Left lung (tissue), 10 donors: ENCODE data around the gene SLC6A11. TPM values are rescaled to one million over a fixed set of nuclear protein-coding genes. Genes with fewer than 3 reads are reported as not detected.

Experiments
- ATAC-seq: fragments of 200-7000 bp; cut with Tn5 transposase; one replicate; pipeline ENCODE4 v1.9.1; 2020; ENCODE audit warnings: moderate library complexity
- DNase-seq, 4 donors: peaks; one replicate each; pipeline ENCODE4 v3.0.0-alpha.2; 2013 to 2020
- H3K27ac ChIP-seq, 2 donors: fragments of 200-600 bp; sonication (generic) in 1 of 2; one replicate each; pipeline versions ENCODE4 v1.5.0 to v1.8.0; 2020 to 2021
- H3K27me3 ChIP-seq, 2 donors: fragments of 200-600 bp; sonication (generic) in 1 of 2; one replicate each; pipeline versions ENCODE4 v1.5.0 to v1.8.0; 2020 to 2021
- H3K36me3 ChIP-seq, 2 donors: fragments of 200-600 bp; sonication (generic) in 1 of 2; one replicate each; pipeline versions ENCODE4 v1.5.0 to v1.8.0; 2020 to 2021
- H3K4me1 ChIP-seq, 2 donors: fragments of 200-600 bp; one replicate each; pipeline ENCODE4 v1.8.0; 2021
- H3K4me3 ChIP-seq, 2 donors: fragments of 200-600 bp; sonication (generic) in 1 of 2; one replicate each; pipeline versions ENCODE4 v1.5.0 to v1.8.0; 2020 to 2021; ENCODE audit warnings: mild to moderate bottlenecking in 1 of 2
- H3K9me3 ChIP-seq, 2 donors: fragments of 200-600 bp; sonication (generic) in 1 of 2; one replicate each; pipeline versions ENCODE4 v1.5.0 to v1.8.0; 2020 to 2021
- CTCF ChIP-seq, 2 donors: fragments of 200-600 bp; sonication (generic) in 1 of 2; IDR thresholded peaks; one replicate each; pipeline versions ENCODE4 v1.5.0 to v1.8.0; 2021; ENCODE audit warnings: antibody characterized with exemption in 2 of 2
- intact Hi-C, 2 donors: fragments of 100-400 bp; cut with DNase I; formaldehyde crosslinking; loops; one replicate each; pipeline versions ENCODE4 v1.11.2 to v1.14.2; 2022
- polyA plus RNA-seq, 6 donors: library from polyadenylated mRNA; unstranded; fragments of 120-200 nt; gene quantifications; one replicate each; pipeline ENCODE4 v1.2.1, GENCODE V29; 2013; ENCODE audit not compliant: insufficient read length in 6 of 6
- total RNA-seq, 2 donors: library from RNA; stranded (reverse); fragmentation: NEBNext Ultra II Directional; extraction: Animal tissue kit (Norgen Biotek cat#: 25700); gene quantifications; one replicate each; pipeline ENCODE4 v1.2.1, GENCODE V29; 2021
- donor health status: DM: no; HTN: yes; CAD: no.
- donor health status: DM: no; HTN: no; CAD: no.

Gene SLC6A11
- total and polyA plus RNA-seq, 8 donors, result 0.07 to 0.31 (median 0.18) TPM; not detected in 2

GRCh38 chr3:10875914-10876313, 59.9 kb downstream of the SLC6A11 start:
- Histone ChIP-seq H3K9me3 (no peaks in the 10 kb centered on the region), H3K27ac (no peak overlapping the region), H3K36me3 (no peaks in the 10 kb centered on the region), H3K4me1 (no peaks in the 10 kb centered on the region), H3K27me3 (no peaks in the 10 kb centered on the region), H3K4me3 (no peak overlapping the region)
- TF ChIP-seq CTCF (IDR thresholded peaks at IDR 0.05), result no peak
- intact Hi-C loops, result no loop called here
- ATAC-seq, result no peak
- DNase-seq, result no peak

GRCh38 chr3:10876661-10877060, 60.6 kb downstream of the SLC6A11 start:
- Histone ChIP-seq H3K36me3 (no peaks in the 10 kb centered on the region), H3K27me3 (peaks cover 0 to 5% of the 10 kb centered on the region in 2 donors), H3K4me3 (no peak overlapping the region), H3K27ac (no peak overlapping the region), H3K4me1 (no peaks in the 10 kb centered on the region), H3K9me3 (no peaks in the 10 kb centered on the region)
- DNase-seq (no peak), ATAC-seq (no peak)
- TF ChIP-seq CTCF (IDR thresholded peaks at IDR 0.05), result no peak
- intact Hi-C loops, result no loop called here

GRCh38 chr3:10882851-10883250, 66.8 kb downstream of the SLC6A11 start:
- no peak overlapping the region for H3K27ac ChIP-seq
- intact Hi-C loops, result no loop called here

GRCh38 chr3:10883478-10884234, 67.6 kb downstream of the SLC6A11 start:
- DNase-seq (no peak), ATAC-seq (no peak)
- Histone ChIP-seq H3K27me3 (peaks cover 0 to 20% of the 10 kb centered on the region in 2 donors), H3K4me3 (no peak overlapping the region), H3K36me3 (no peaks in the 10 kb centered on the region), H3K4me1 (peaks cover 0 to 2% of the 10 kb centered on the region in 2 donors), H3K27ac (no peak overlapping the region), H3K9me3 (no peaks in the 10 kb centered on the region)
- peak in 1 of 2 donors; percentile 9 for TF ChIP-seq CTCF (IDR thresholded peaks at IDR 0.05)
- intact Hi-C loops, result no loop called here

More at GRCh38 chr3:10882851-10883250, 66.8 kb downstream of the SLC6A11 start:
- no peaks in the 10 kb centered on the region for H3K36me3 ChIP-seq
- no peaks in the 10 kb centered on the region for H3K9me3 ChIP-seq
- H3K4me3 ChIP-seq, result no peak overlapping the region
- peaks cover 0 to 20% of the 10 kb centered on the region in 2 donors for H3K27me3 ChIP-seq
- DNase-seq (no peak), ATAC-seq (no peak)
- no peak for TF ChIP-seq CTCF (IDR thresholded peaks at IDR 0.05)
- no peaks in the 10 kb centered on the region for H3K4me1 ChIP-seq

GRCh38 chr3:10887015-10887414, 71.0 kb downstream of the SLC6A11 start:
- Histone ChIP-seq H3K27me3 (peaks cover 0 to 11% of the 10 kb centered on the region in 2 donors), H3K4me1 (peaks cover 0 to 5% of the 10 kb centered on the region in 2 donors), H3K9me3 (peaks cover 0 to 22% of the 10 kb centered on the region in 2 donors), H3K27ac (no peak overlapping the region), H3K36me3 (no peaks in the 10 kb centered on the region), H3K4me3 (no peak overlapping the region)
- intact Hi-C loops, result no loop called here
- DNase-seq (no peak), ATAC-seq (no peak)
- TF ChIP-seq CTCF (IDR thresholded peaks at IDR 0.05), result no peak
